Uterus (tissue), 2 donors: ENCODE data around the gene DMD.

Experiments
- CTCF ChIP-seq, 4 experiments: fragments of 200-600 bp in 2 of 4; fragments of 450-650 bp in 2 of 4; sonication (generic) in 2 of 4; IDR thresholded peaks; one replicate each; pipeline ENCODE4 v1.5.1; 2016 to 2019; ENCODE audit warnings: antibody characterized with exemption in 4 of 4, mild to moderate bottlenecking in 2 of 4, moderate library complexity in 1 of 4
- POLR2A ChIP-seq, 2 donors: fragments of 450-650 bp; IDR thresholded peaks; one replicate each; pipeline ENCODE4 v1.6.1; 2016; ENCODE audit warnings: antibody characterized with exemption in 2 of 2, mild to moderate bottlenecking in 1 of 2, moderate library complexity in 1 of 2

- TF ChIP-seq CTCF (IDR thresholded peaks at IDR 0.05) = no peak
- TF ChIP-seq POLR2A (IDR thresholded peaks at IDR 0.05) = no peak
Measured at GRCh38 chrX:33041141-33041540, 170.2 kb downstream of the DMD start.
